Activated T-helper 17 cell treated with anti-CD3 and anti-CD28 coated beads, Interleukin-2, amount 50 U/mL, for 72 hours (primary cell): ENCODE results near the gene MRPL38. TPM values are rescaled to one million over a fixed set of nuclear protein-coding genes. Genes with fewer than 3 reads are reported as not detected.
A peak's percentile ranks its signal among the peaks of the same experiment; 100 is the strongest.

Source experiments
- ATAC-seq: fragments of 150-1000 bp; cut with Tn5 transposase; replicated peaks from 2 replicates; pipeline ENCODE4 v1.10.0; 2021; ENCODE audit warnings: mild to moderate bottlenecking, moderate library complexity
- H3K27ac Mint-ChIP-seq: one replicate; pipeline ENCODE4 v1.8.0; 2022; ENCODE audit warnings: mixed read lengths
- H3K27me3 Mint-ChIP-seq: one replicate; pipeline ENCODE4 v1.8.0; 2022; ENCODE audit warnings: mixed read lengths
- H3K36me3 Mint-ChIP-seq: one replicate; pipeline ENCODE4 v1.8.0; 2022; ENCODE audit warnings: low read depth, mild to moderate bottlenecking, mixed read lengths
- H3K4me1 Mint-ChIP-seq: one replicate; pipeline ENCODE4 v1.8.0; 2022; ENCODE audit warnings: mixed read lengths
- H3K4me3 Mint-ChIP-seq: one replicate; pipeline ENCODE4 v1.8.0; 2022; ENCODE audit warnings: mild to moderate bottlenecking, mixed read lengths
- H3K9me3 Mint-ChIP-seq: one replicate; pipeline ENCODE4 v1.8.0; 2022; ENCODE audit warnings: mixed read lengths
- total RNA-seq, 2 donors: library from RNA; stranded (reverse); gene quantifications; one replicate each; pipeline ENCODE4 v1.2.3, GENCODE V29; 2022

The MRPL38 gene
- total RNA-seq, 2 donors from 2014 or later: 74.2 to 113 TPM

GRCh38 chr17:75909812-75910274 lies 5.2 kb upstream of the MRPL38 start:
- Mint-ChIP-seq H3K9me3 (no peaks in the 10 kb centered on the region), H3K36me3 (peaks cover 4% of the 10 kb centered on the region), H3K4me3 (no peak overlapping the region), H3K4me1 (no peaks in the 10 kb centered on the region), H3K27ac (peak overlapping the region; percentile 22), H3K27me3 (no peaks in the 10 kb centered on the region)
- no peak for ATAC-seq

- Mint-ChIP-seq H3K9me3 (no peaks in the 10 kb centered on the region), H3K4me1 (no peaks in the 10 kb centered on the region), H3K27me3 (no peaks in the 10 kb centered on the region), H3K36me3 (peaks cover 2% of the 10 kb centered on the region), H3K27ac (no peak overlapping the region), H3K4me3 (no peak overlapping the region)
- no peak for ATAC-seq
Measured at GRCh38 chr17:75909051-75909811, 4.5 kb upstream of the MRPL38 start.

GRCh38 chr17:75908201-75908600 lies 3.5 kb upstream of the MRPL38 start:
- no peak overlapping the region for H3K27ac Mint-ChIP-seq
- no peak for ATAC-seq
- H3K4me3 Mint-ChIP-seq: no peak overlapping the region
- H3K4me1 Mint-ChIP-seq: no peaks in the 10 kb centered on the region
- H3K27me3 Mint-ChIP-seq: no peaks in the 10 kb centered on the region
- H3K9me3 Mint-ChIP-seq: no peaks in the 10 kb centered on the region
- H3K36me3 Mint-ChIP-seq: no peaks in the 10 kb centered on the region

- ATAC-seq: no peak
- no peaks in the 10 kb centered on the region for H3K4me1 Mint-ChIP-seq
- H3K36me3 Mint-ChIP-seq: no peaks in the 10 kb centered on the region
- no peaks in the 10 kb centered on the region for H3K27me3 Mint-ChIP-seq
- peak overlapping the region; percentile 44 for H3K4me3 Mint-ChIP-seq
- no peaks in the 10 kb centered on the region for H3K9me3 Mint-ChIP-seq
- no peak overlapping the region for H3K27ac Mint-ChIP-seq
Measured at GRCh38 chr17:75906143-75906884, 1.6 kb upstream of the MRPL38 start.

GRCh38 chr17:75902406-75902805 lies 2.3 kb downstream of the MRPL38 start:
- H3K27ac Mint-ChIP-seq: no peak overlapping the region
- no peaks in the 10 kb centered on the region for H3K4me1 Mint-ChIP-seq
- H3K36me3 Mint-ChIP-seq: peaks cover 34% of the 10 kb centered on the region
- no peak overlapping the region for H3K4me3 Mint-ChIP-seq
- no peaks in the 10 kb centered on the region for H3K9me3 Mint-ChIP-seq
- no peak for ATAC-seq
- no peaks in the 10 kb centered on the region for H3K27me3 Mint-ChIP-seq

GRCh38 chr17:75901727-75902126 lies 3.0 kb downstream of the MRPL38 start:
- Mint-ChIP-seq H3K27ac (no peak overlapping the region), H3K27me3 (no peaks in the 10 kb centered on the region), H3K4me1 (no peaks in the 10 kb centered on the region), H3K4me3 (no peak overlapping the region), H3K9me3 (no peaks in the 10 kb centered on the region), H3K36me3 (peaks cover 35% of the 10 kb centered on the region)
- ATAC-seq: no peak

GRCh38 chr17:75900691-75901533 lies 3.8 kb downstream of the MRPL38 start:
- Mint-ChIP-seq H3K36me3 (peaks cover 35% of the 10 kb centered on the region), H3K27me3 (no peaks in the 10 kb centered on the region), H3K4me3 (no peak overlapping the region), H3K4me1 (no peaks in the 10 kb centered on the region), H3K27ac (no peak overlapping the region), H3K9me3 (no peaks in the 10 kb centered on the region)
- no peak for ATAC-seq

GRCh38 chr17:75899767-75900468 lies 4.8 kb downstream of the MRPL38 start:
- ATAC-seq: no peak
- Mint-ChIP-seq H3K27me3 (no peaks in the 10 kb centered on the region), H3K36me3 (peaks cover 35% of the 10 kb centered on the region), H3K9me3 (no peaks in the 10 kb centered on the region), H3K27ac (no peak overlapping the region), H3K4me1 (peaks cover 9% of the 10 kb centered on the region), H3K4me3 (no peak overlapping the region)

GRCh38 chr17:75899353-75899752 lies 5.3 kb downstream of the MRPL38 start:
- peaks cover 35% of the 10 kb centered on the region for H3K36me3 Mint-ChIP-seq
- peaks cover 10% of the 10 kb centered on the region for H3K4me1 Mint-ChIP-seq
- H3K27ac Mint-ChIP-seq: no peak overlapping the region
- H3K9me3 Mint-ChIP-seq: no peaks in the 10 kb centered on the region
- ATAC-seq: no peak
- no peaks in the 10 kb centered on the region for H3K27me3 Mint-ChIP-seq
- H3K4me3 Mint-ChIP-seq: no peak overlapping the region

- Mint-ChIP-seq H3K4me3 (no peak overlapping the region), H3K36me3 (peaks cover 35% of the 10 kb centered on the region), H3K4me1 (peaks cover 13% of the 10 kb centered on the region), H3K27me3 (no peaks in the 10 kb centered on the region), H3K9me3 (no peaks in the 10 kb centered on the region), H3K27ac (no peak overlapping the region)
- no peak for ATAC-seq
Measured at GRCh38 chr17:75898791-75899190, 5.9 kb downstream of the MRPL38 start.

- Mint-ChIP-seq H3K36me3 (peaks cover 35% of the 10 kb centered on the region), H3K4me1 (peaks cover 15% of the 10 kb centered on the region), H3K27me3 (no peaks in the 10 kb centered on the region), H3K9me3 (no peaks in the 10 kb centered on the region), H3K27ac (no peak overlapping the region), H3K4me3 (peak overlapping the region; percentile 67)
- no peak for ATAC-seq
Measured at GRCh38 chr17:75898065-75898464, 6.6 kb downstream of the MRPL38 start.

GRCh38 chr17:75897160-75898019 lies 7.3 kb downstream of the MRPL38 start:
- no peak for ATAC-seq
- H3K4me3 Mint-ChIP-seq: peak overlapping the region; percentile 67
- no peaks in the 10 kb centered on the region for H3K9me3 Mint-ChIP-seq

GRCh38 chr17:75896415-75897159 lies 8.1 kb downstream of the MRPL38 start, which contains the start of gene TRIM65:
Gene TRIM65 (minus strand): TSS chr17:75896951. CDS start chr17:75896937, 14 bp downstream.
- H3K36me3 Mint-ChIP-seq: peaks cover 35% of the 10 kb centered on the region
- peak within 1 kb of the TSS; percentile 88 for H3K4me3 Mint-ChIP-seq
- no peaks in the 10 kb centered on the region for H3K9me3 Mint-ChIP-seq
- peak; percentile 94 for ATAC-seq
- peaks cover 15% of the 10 kb centered on the region for H3K4me1 Mint-ChIP-seq
- H3K27me3 Mint-ChIP-seq: no peaks in the 10 kb centered on the region
- H3K27ac Mint-ChIP-seq: peak within 1 kb of the TSS; percentile 84

More at GRCh38 chr17:75897160-75898019, 7.3 kb downstream of the MRPL38 start:
- H3K27ac Mint-ChIP-seq: peak overlapping the region; percentile 62
- H3K4me1 Mint-ChIP-seq: peaks cover 15% of the 10 kb centered on the region
- H3K36me3 Mint-ChIP-seq: peaks cover 35% of the 10 kb centered on the region
- no peaks in the 10 kb centered on the region for H3K27me3 Mint-ChIP-seq
